Caco-2 (cell line): ENCODE data around the gene RTKN. TPM values are rescaled to one million over a fixed set of nuclear protein-coding genes. Genes with fewer than 3 reads are reported as not detected.

Experiments
- BruUV-seq: library from RNA; stranded (reverse); fragments of 400-500 nt; replicated peaks from 2 replicates; lab custom pipeline; 2021; lab: Mats Ljungman, UMichigan
- CTCF ChIA-PET: fragments of 300-600 bp; sonication (Branson Sonifier 250); formaldehyde crosslinking; loops from one replicate; lab custom pipeline; 2022; ENCODE audit warnings: antibody characterized with exemption; lab: Charles Lee
- POLR2A ChIA-PET: fragments of 300-600 bp; sonication (Branson Sonifier 250); formaldehyde crosslinking; loops from one replicate; lab custom pipeline; 2022; ENCODE audit warnings: antibody characterized with exemption; lab: Charles Lee
- DNase-seq, 2 experiments: peaks; one replicate each; pipeline versions ENCODE4 v3.0.0 to v3.0.0-alpha.2; 2020 to 2022
- H3K27me3 ChIP-seq: replicated peaks from 2 replicates; pipeline ENCODE4 v1.6.0; 2011; ENCODE audit warnings: low read length; ENCODE audit not compliant: control insufficient read depth, insufficient read depth
- H3K36me3 ChIP-seq: 2 replicates; pipeline ENCODE4 v1.5.1; 2011; ENCODE audit warnings: low read length; ENCODE audit not compliant: control insufficient read depth, insufficient read depth
- H3K4me1 ChIP-seq: fragments of 250-450 bp; sonication (Bioruptor Pico); 2 replicates; pipeline ENCODE4 v1.5.1; 2020; ENCODE audit warnings: mild to moderate bottlenecking
- H3K4me3 ChIP-seq: 2 replicates; pipeline ENCODE4 v1.5.1; 2011; ENCODE audit warnings: low read depth, mild to moderate bottlenecking, control low read depth, low read length
- H3K9me3 ChIP-seq: fragments of 250-450 bp; sonication (Bioruptor Pico); 2 replicates; pipeline ENCODE4 v1.5.1; 2020; ENCODE audit warnings: mild to moderate bottlenecking, moderate library complexity
- H3K27ac Mint-ChIP-seq: one replicate; pipeline ENCODE4 v1.8.0; 2022; ENCODE audit warnings: mixed read lengths; ENCODE audit not compliant: unreplicated experiment
- H3K27me3 Mint-ChIP-seq: one replicate; pipeline ENCODE4 v1.8.0; 2022; ENCODE audit warnings: mixed read lengths; ENCODE audit not compliant: insufficient read depth, unreplicated experiment
- H3K36me3 Mint-ChIP-seq: one replicate; pipeline ENCODE4 v1.8.0; 2022; ENCODE audit warnings: mild to moderate bottlenecking, mixed read lengths; ENCODE audit not compliant: insufficient read depth, unreplicated experiment
- H3K4me1 Mint-ChIP-seq: one replicate; pipeline ENCODE4 v1.8.0; 2022; ENCODE audit warnings: low read depth, mixed read lengths; ENCODE audit not compliant: unreplicated experiment
- H3K4me3 Mint-ChIP-seq: one replicate; pipeline ENCODE4 v1.8.0; 2022; ENCODE audit warnings: mild to moderate bottlenecking, moderate library complexity, mixed read lengths; ENCODE audit not compliant: unreplicated experiment
- H3K9me3 Mint-ChIP-seq: one replicate; pipeline ENCODE4 v1.8.0; 2022; ENCODE audit warnings: mixed read lengths; ENCODE audit not compliant: unreplicated experiment
- intact Hi-C: fragments of 100-400 bp; cut with micrococcal nuclease; formaldehyde crosslinking; loops from one replicate; pipeline ENCODE4 v1.10.0; 2022; ENCODE audit not compliant: unreplicated experiment
- total RNA-seq: library from RNA; stranded (reverse); gene quantifications from 2 replicates; pipeline ENCODE4 v1.2.3, GENCODE V29; 2022
- TF ChIP-seq, protein P1 (sequence below), 2 experiments: fragments of 200-600 bp in 1 of 2; IDR thresholded peaks; 1 replicate in 1 of 2; 2 replicates in 1 of 2; pipeline versions ENCODE4 v1.5.1 to v1.8.0; 2011 to 2022; ENCODE audit warnings: antibody characterized with exemption in 1 of 2, control low read depth in 1 of 2, inconsistent platforms in 1 of 2, low read depth in 1 of 2, low read length in 1 of 2, mild to moderate bottlenecking in 1 of 2, moderate library complexity in 1 of 2; ENCODE audit not compliant: insufficient read depth in 1 of 2, severe bottlenecking in 1 of 2, unreplicated experiment in 1 of 2

RTKN gene
- total RNA-seq, 1 experiment from 2014 or later: 123 TPM

DNA sequence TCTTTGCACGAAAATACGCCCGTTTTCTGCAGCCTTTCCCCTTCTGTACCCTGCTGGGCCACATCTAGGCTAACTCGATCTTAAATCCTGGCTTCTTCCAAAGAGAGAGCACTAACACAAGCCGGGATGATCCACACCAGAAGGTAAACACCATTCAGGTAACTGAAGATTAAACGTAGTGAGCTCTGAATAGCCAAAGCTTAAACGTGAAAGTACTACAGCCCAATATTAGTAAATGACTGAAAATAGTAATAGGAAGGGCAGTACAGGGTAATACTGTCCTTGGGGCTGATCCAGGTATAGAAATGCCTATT, 31.2 kb upstream of the RTKN start:
- no peaks in the 10 kb centered on the region for H3K36me3 ChIP-seq
- no peaks in the 10 kb centered on the region for H3K27me3 ChIP-seq
- H3K27ac Mint-ChIP-seq: peak overlapping the region; percentile 95
- peak overlapping the region; percentile 93 for H3K4me3 Mint-ChIP-seq
- H3K9me3 ChIP-seq: no peaks in the 10 kb centered on the region
- H3K36me3 Mint-ChIP-seq: peaks cover 52% of the 10 kb centered on the region
- BruUV-seq: TSS peak; percentile 89
- H3K4me1 Mint-ChIP-seq: peaks cover 8% of the 10 kb centered on the region
- POLR2A ChIA-PET: interaction anchor here (0.5 to 2.4 kb wide), 6 partner anchors 10 to 1672 kb away, joined by 3 to 20 read pairs (median 4); partner anchors contain the start of genes CCDC142, TTC31 and WBP1
- no peaks in the 10 kb centered on the region for H3K27me3 Mint-ChIP-seq
- peak overlapping the region; percentile 65 for H3K4me3 ChIP-seq
- CTCF ChIA-PET: interaction anchor here (1.1 to 1.7 kb wide), 5 partner anchors 10 to 59 kb away, joined by 3 to 7 read pairs (median 6); partner anchors contain the start of genes CCDC142, TTC31 and WBP1
- TF ChIP-seq, protein P1, sequence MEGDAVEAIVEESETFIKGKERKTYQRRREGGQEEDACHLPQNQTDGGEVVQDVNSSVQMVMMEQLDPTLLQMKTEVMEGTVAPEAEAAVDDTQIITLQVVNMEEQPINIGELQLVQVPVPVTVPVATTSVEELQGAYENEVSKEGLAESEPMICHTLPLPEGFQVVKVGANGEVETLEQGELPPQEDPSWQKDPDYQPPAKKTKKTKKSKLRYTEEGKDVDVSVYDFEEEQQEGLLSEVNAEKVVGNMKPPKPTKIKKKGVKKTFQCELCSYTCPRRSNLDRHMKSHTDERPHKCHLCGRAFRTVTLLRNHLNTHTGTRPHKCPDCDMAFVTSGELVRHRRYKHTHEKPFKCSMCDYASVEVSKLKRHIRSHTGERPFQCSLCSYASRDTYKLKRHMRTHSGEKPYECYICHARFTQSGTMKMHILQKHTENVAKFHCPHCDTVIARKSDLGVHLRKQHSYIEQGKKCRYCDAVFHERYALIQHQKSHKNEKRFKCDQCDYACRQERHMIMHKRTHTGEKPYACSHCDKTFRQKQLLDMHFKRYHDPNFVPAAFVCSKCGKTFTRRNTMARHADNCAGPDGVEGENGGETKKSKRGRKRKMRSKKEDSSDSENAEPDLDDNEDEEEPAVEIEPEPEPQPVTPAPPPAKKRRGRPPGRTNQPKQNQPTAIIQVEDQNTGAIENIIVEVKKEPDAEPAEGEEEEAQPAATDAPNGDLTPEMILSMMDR (IDR thresholded peaks at IDR 0.05; ENCODE audit: insufficient read depth in 1 of 2, low read depth in 1 of 2, low read length in 1 of 2, severe bottlenecking in 1 of 2, unreplicated experiment in 1 of 2): no peak
- intact Hi-C loops: loop anchor here (1.0 kb wide), 4 partner anchors 10 to 114 kb away; partner anchors contain the start of genes AUP1, HTRA2, TTC31 and WBP1
- H3K4me1 ChIP-seq: peaks cover 4% of the 10 kb centered on the region; the same call in 1 of the 2 replicates
- DNase-seq: no peak
- H3K9me3 Mint-ChIP-seq: no peaks in the 10 kb centered on the region

DNA sequence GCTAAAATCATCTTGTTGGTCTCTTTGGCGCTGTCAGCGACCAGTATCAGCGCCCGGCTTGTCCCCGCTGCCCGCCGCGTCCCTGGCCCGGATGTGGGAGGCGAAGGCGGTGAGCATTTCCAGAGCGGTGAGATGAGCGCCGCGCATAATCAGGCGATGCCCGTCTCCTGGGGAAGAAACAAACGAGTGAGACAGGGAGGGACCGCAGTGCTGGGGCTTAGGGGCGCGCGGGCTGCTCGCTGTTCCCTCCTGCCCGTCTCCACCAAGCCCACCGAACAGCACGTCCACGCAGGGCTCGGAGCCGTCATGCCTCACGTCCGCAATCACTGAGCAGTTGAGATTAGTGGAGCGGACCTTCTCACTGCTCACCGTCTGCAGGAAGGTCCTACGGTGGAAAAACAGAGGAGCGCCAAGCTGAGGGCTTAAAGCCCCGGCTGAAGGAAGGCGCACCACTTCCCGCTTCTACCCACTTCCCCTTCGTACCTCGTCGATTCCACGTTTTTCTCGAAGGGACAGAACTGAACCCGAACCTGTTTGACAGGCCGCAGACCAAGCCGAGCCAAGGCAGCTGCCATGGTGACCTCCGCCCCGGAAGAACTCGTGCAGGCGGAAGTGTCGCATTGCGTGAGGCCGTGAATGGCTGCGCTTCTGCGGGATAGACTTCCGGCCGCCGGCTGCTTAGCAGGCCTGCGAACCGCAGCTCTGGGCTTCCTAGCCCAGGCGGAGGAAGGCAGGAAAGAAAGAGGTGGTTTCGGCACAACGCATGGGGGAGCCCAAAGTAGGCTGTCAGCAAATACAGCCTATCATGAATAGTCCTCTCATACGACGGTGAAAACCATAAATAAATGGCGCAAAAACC, 30.6 kb upstream of the RTKN start, which contains the start of gene MRPL53:
TSS of gene MRPL53 (minus strand) at position 595 of the 859 bp plus-strand sequence. CDS start at position 575, 20 bp downstream.
- ChIA-PET POLR2A (interaction anchor here (0.6 to 2.4 kb wide), 6 partner anchors 10 to 32 kb away, joined by 3 to 20 read pairs (median 4); partner anchors contain the start of genes CCDC142, TTC31 and WBP1), CTCF (interaction anchor here (0.6 to 1.7 kb wide), 6 partner anchors 10 to 691 kb away, joined by 3 to 7 read pairs (median 6); partner anchors contain the start of genes CCDC142, TTC31 and WBP1)
- peak; percentile 97 for DNase-seq
- no peaks in the 10 kb centered on the region for H3K9me3 Mint-ChIP-seq
- Histone ChIP-seq H3K27me3 (no peaks in the 10 kb centered on the region), H3K9me3 (no peaks in the 10 kb centered on the region), H3K4me3 (peak within 1 kb of the TSS; percentile 65), H3K4me1 (peaks cover 4% of the 10 kb centered on the region; the same call in 1 of the 2 replicates), H3K36me3 (no peaks in the 10 kb centered on the region)
- peak within 1 kb of the TSS; percentile 95 for H3K27ac Mint-ChIP-seq
- H3K27me3 Mint-ChIP-seq: no peaks in the 10 kb centered on the region
- BruUV-seq: TSS peak; percentile 89
- intact Hi-C loops: loop anchor here (1.0 kb wide), 4 partner anchors 11 to 115 kb away; partner anchors contain the start of genes AUP1, HTRA2, TTC31 and WBP1
- peaks cover 48% of the 10 kb centered on the region for H3K36me3 Mint-ChIP-seq
- H3K4me3 Mint-ChIP-seq: peak within 1 kb of the TSS; percentile 93
- TF ChIP-seq, protein P1 (IDR thresholded peaks at IDR 0.05; ENCODE audit: insufficient read depth in 1 of 2, low read depth in 1 of 2, low read length in 1 of 2, severe bottlenecking in 1 of 2, unreplicated experiment in 1 of 2): no peak
- H3K4me1 Mint-ChIP-seq: peaks cover 8% of the 10 kb centered on the region
